ENCODE measurements around the gene MGAT5.

Gene MGAT5

GRCh38 chr2:134272806-134273205, 18.9 kb downstream of the MGAT5 start:
- TF ChIP-seq ZFX (IDR thresholded peaks at IDR 0.05) (no peak), CTCF (conservative IDR thresholded peaks at IDR 0.05) (no peak)
- H3K27ac ChIP-seq: no peak overlapping the region

- TF ChIP-seq ZFX (IDR thresholded peaks at IDR 0.05) (no peak), CTCF (conservative IDR thresholded peaks at IDR 0.05) (no peak)
- H3K27ac ChIP-seq: no peak overlapping the region
These were observed 19.5 kb downstream of the MGAT5 start for GRCh38 chr2:134273256-134273983.

GRCh38 chr2:134274121-134274520, 20.2 kb downstream of the MGAT5 start:
- TF ChIP-seq ZFX (IDR thresholded peaks at IDR 0.05) (no peak), CTCF (conservative IDR thresholded peaks at IDR 0.05) (no peak)

GRCh38 chr2:134275058-134275862, 21.4 kb downstream of the MGAT5 start:
- TF ChIP-seq ZFX (IDR thresholded peaks at IDR 0.05) (no peak), CTCF (conservative IDR thresholded peaks at IDR 0.05) (no peak)
- H3K27ac ChIP-seq: no peak overlapping the region

More at GRCh38 chr2:134274121-134274520, 20.2 kb downstream of the MGAT5 start:
- no peak overlapping the region for H3K27ac ChIP-seq

GRCh38 chr2:134276381-134277172, 22.7 kb downstream of the MGAT5 start:
- H3K27ac ChIP-seq: no peak overlapping the region

GRCh38 chr2:134277223-134277622, 23.4 kb downstream of the MGAT5 start:
- H3K27ac ChIP-seq: no peak overlapping the region
- no peak for TF ChIP-seq ZFX (IDR thresholded peaks at IDR 0.05)
- TF ChIP-seq CTCF (conservative IDR thresholded peaks at IDR 0.05): no peak

More at GRCh38 chr2:134276381-134277172, 22.7 kb downstream of the MGAT5 start:
- no peak for TF ChIP-seq CTCF (conservative IDR thresholded peaks at IDR 0.05)
- TF ChIP-seq ZFX (IDR thresholded peaks at IDR 0.05): no peak
